HG02571 (cell line): ENCODE data around the gene ZNF516.

Source experiments
- ATAC-seq: cut with Tn5 transposase; IDR thresholded peaks from one replicate; pipeline ENCODE4 v1.9.1; 2021; ENCODE audit warnings: mild to moderate bottlenecking, moderate library complexity; ENCODE audit not compliant: unreplicated experiment

Gene ZNF516

GRCh38 chr18:76384861-76385680 lies 110.0 kb downstream of the ZNF516 start:
- no peak for ATAC-seq

DNA sequence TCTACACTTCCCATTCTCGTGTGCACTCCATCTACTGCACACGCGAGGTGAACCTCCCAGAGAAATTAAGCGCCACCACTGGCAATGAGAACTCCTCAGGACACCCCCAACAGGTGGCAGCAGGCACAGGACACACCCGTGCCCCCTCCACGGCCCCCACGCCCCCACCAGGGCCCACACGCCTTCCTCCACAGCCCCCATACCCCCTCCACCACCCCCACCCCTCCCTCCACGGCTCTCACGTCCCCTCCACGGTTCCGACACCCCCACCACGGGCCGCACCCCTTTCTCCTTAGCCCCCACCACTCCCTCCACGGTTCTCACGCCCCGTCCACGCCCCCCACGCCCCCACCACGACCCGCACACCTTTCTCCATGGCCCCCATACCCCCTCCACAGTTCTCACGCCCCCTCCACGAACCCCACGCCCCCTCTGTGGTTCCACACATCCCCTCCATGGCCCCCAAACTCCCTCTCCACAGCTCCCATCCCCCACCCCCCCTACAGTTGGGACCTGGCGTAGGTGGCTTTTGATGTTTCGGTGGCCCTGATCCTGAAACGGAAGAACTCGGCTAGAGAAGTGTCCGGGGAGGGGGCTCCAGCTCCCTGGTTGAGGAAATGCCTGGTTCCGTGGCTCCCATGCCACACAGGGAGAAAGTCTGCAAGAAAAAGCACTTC lies 110.8 kb downstream of the ZNF516 start:
- ATAC-seq, result no peak

- no peak for ATAC-seq
These were observed 111.4 kb downstream of the ZNF516 start for GRCh38 chr18:76383636-76384035.

- no peak for ATAC-seq
These were observed 112.8 kb downstream of the ZNF516 start for GRCh38 chr18:76382275-76382674.

- no peak for ATAC-seq
These were observed 114.1 kb downstream of the ZNF516 start for GRCh38 chr18:76380791-76381405.

GRCh38 chr18:76380127-76380729 lies 114.8 kb downstream of the ZNF516 start:
- no peak for ATAC-seq

DNA sequence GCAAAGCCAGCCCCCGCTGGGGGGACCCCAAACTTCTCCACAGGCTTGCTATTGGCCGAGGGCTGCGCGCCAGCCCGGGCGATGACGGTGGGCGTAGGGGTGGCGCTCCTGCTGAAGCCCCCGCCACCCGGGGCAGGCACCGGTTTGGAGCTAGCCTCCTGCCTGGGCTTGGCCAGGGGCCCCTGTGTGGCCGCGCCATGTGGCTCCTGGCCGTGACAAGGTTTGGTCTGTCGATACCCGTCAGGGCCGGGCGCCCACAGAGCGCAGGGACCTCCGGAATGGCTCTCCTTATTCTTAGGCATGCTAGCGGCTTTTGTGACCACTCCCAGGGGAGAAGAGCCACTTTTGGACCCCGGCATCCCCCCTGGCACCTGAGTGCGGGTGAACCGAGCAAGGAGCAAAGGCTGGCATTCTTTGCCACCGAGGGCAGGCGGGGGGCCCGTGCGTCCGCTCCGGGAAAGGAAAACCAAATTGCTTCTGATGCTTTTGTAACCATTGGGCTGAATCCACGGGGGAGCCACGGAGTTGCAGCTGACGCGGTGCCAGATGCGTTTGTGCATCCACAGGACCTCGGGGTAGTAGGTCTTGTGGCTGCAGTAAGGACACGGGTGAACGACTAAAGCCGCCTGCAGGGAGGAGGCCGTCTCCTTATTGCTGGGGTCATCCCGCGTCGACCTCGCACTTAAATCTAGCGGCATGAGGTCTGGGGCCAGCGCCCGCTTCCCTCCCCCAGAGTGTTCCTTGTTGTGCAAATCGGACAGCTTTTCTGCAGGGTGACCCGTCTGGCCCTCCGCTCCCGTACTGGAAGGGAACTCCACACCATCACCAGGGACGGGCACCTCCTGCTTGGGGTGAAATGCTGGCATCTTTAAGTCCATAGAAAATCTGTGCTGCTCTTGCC lies 115.6 kb downstream of the ZNF516 start:
- no peak for ATAC-seq

DNA sequence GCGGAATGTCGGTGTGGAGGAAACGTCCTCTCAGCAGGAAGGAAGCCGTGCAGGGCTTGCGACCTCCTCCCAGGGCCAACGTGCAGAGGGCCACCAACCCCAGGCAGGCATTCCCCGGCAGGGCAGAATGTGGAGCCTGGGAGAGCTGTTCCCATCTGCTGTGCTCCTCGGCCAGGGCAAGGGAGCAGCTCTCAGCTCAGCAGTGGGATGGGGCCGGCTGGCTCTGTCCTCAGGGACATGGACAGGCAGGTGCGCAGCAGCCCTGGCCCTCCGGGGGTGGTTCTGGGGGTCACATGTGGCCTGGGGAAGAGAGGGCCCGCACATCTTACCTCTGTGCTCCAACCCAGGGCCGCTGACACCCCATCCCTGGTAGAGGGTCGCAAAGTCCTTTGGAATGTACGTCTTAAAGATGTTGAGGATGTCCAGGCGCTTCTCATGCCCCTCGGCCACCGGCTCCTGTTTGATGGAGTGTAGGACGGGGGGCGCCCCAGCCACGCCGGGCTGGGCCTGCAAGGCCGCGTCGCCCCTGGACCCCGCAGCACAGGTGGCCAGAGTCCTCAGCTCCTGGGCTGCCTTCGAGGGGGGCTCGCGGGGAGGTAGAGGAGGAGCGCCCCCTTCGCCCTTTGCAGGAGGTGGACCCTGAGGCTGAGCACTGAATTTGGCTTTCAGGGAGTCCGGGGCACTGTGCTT lies 116.4 kb downstream of the ZNF516 start:
- no peak for ATAC-seq

GRCh38 chr18:76377359-76377756 lies 117.7 kb downstream of the ZNF516 start:
- no peak for ATAC-seq

GRCh38 chr18:76376668-76377358 lies 118.2 kb downstream of the ZNF516 start:
- no peak for ATAC-seq

DNA sequence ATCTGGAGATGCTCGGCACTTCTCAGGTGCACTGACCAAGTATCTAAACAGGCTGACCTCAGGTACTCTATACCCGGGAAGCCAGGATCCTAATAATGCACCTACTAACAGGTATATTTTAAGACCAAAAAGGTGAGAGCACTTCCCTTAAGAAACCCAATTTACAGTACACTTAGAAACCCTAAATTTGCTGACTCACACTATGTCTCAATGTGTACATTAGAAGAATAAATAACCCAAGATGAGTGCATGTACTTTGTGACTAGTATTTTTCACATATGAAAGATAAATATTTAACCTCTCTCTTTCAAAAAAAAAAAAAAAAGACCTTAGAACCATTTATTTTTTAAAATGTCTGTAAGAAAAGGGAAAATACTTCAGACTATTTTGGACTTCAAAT lies 118.8 kb downstream of the ZNF516 start:
- ATAC-seq, result no peak

DNA sequence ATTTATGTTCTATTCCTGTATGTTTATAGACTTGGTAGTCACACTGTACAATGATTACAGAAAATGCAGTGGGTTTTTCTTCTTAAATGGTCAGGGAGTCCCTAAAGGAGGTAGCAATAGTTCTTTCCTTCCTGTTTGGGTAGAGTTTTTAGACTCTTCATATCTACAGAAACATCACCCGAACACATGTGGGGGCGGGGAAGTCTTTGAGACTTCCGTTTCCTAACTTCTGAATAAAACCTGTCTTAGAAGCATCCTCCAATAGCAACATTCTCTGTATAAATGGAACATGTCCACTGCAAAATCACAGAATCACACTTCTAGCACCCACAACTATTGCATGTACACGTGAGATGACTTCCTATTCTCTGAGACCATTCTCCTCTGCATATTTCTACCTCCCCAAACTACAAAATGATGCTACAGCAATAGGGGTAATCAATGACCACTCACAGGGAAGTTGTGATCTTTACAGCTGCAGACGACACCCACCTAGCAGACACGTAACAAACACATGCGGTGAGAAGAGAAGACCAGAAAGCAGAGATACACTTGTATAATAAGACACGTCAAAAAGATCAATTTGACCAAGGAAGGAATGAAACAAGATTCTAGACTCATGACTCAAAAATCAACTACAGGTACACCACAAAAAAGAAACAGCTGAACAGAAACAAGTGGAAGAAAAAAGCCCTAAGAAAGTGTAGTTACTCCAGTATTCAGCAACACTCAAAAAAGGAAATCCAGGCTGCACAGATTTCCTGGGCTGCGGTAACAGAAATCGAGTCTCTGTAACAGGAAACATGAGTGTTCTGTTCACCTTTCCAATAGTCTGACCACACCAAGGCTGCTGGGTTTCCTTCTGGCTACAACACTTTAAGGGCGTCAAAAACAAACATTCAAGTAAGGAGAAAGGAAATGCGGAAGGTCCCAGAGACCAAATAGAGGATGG lies 120.4 kb downstream of the ZNF516 start:
- ATAC-seq, result peak; percentile 64

DNA sequence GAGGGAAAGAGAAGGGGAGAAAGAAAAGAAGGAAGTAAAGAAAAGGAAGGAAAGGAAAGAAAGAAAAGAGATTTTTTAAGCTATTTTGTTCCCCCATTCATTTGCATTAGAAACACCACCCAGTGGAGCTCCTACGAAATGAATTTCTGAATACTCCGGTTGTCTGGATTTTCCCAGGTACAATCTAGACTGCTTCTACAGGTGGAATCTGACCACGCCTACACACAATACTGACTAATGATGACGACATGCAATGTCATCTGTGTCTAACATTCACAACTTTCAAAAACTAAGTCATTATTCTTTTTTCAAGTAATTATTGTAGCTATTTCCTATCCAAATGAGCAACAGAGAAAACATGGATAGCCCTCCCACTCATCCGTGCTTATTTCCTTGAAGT lies 121.7 kb downstream of the ZNF516 start:
- no peak for ATAC-seq

- ATAC-seq, result no peak
These were observed 123.5 kb downstream of the ZNF516 start for GRCh38 chr18:76371301-76372203.

GRCh38 chr18:76370686-76371085 lies 124.4 kb downstream of the ZNF516 start:
- no peak for ATAC-seq

DNA sequence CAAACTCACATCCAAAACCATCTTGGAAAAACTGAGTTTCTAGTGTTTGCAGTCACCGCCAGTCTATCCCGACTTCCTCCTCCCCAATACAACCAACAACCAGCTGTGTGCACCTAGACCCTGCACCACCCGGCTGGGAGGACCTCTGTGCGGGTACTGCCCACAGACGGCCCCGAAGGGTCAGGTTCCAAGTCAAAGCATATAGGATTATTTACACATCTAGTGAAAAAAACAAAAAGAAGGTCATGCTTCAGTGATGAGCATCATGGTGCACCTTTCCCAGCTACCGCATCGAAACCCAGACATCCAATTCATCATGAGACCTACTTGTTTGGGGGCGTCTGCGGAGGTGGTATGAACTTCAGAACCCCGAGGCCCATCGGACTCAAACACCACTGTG lies 124.8 kb downstream of the ZNF516 start:
- no peak for ATAC-seq

DNA sequence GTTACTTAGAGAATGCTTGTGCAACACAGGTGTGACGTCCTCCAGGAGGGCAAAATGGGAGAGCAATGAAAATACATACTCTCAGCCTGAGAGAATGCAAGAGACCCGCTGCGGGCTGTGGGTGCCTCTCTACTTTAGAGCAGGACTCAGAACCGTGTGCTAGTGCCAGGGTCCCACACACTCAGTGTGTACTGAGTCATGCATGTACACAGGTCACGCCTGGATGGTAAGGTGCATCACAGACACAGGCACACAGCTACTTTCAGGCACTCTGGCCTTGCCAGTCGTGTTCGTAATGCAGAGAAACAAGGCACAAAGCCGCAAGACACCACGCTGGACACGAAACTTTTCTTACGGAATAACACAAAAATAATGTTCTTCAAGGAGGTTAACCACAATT lies 125.3 kb downstream of the ZNF516 start:
- no peak for ATAC-seq
